ENCODE results near the gene TRIM52.
A peak's percentile ranks its signal among the peaks of the same experiment; 100 is the strongest.

The TRIM52 gene

DNA sequence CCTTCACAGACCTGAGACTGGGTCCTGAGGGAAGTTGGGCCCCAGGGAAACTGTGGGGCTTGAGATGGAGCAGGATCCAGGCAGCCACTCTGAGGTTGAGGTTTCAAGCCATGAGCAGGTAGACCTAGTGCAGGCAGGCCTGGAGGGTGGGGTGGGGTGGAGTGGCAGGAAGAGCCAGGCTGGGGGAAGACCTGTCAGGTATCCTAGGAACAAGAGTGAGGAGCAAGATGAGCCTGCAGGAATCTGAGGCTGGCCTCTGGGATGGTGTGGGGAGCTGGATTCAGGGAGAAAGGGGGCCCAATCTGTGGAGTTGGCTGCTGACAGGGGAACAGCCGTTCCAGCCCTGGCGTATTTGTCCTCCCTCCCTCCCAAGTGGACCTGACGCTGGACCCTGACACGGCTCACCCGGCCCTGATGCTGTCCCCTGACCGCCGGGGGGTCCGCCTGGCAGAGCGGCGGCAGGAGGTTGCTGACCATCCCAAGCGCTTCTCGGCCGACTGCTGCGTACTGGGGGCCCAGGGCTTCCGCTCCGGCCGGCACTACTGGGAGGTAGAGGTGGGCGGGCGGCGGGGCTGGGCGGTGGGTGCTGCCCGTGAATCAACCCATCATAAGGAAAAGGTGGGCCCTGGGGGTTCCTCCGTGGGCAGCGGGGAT, 27.0 kb downstream of the TRIM52 start:
- DNase-seq (ENCODE audit: low read depth in 3 of 3) = no peak

DNA sequence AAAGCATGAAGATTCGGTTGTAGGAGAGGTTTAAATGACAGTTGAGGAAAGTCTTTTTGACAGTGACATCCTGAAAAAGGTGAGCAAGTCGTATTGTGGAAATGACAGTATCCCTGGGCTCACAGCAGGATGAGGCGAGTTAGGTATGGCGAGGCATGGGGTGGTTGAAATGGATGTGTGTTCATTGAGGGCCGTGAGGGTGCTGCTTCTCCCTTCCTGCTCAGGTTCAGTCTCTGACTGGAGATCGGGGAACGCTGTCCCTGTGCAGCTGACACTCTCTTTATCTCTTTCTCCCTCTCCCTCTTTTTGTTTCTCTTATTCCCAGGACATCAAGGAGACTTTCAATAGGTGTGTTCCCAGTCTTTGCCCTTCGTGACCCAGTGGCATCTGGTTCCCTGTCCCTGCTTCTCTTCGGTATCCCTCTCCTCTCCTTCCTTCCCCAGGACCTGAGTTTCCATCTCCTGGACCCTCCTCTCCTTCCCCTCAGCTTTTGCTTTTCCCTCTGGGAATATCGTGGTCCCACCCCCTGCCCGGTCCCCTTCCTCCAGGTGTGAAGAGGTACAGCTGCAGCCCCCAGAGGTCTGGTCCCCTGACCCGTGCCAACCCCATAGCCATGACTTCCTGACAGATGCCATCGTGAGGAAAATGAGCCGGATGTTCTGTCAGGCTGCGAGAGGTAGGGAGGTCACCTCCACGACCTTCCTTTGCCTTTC, 27.7 kb downstream of the TRIM52 start:
- DNase-seq (ENCODE audit: low read depth in 3 of 3) = no peak

DNA sequence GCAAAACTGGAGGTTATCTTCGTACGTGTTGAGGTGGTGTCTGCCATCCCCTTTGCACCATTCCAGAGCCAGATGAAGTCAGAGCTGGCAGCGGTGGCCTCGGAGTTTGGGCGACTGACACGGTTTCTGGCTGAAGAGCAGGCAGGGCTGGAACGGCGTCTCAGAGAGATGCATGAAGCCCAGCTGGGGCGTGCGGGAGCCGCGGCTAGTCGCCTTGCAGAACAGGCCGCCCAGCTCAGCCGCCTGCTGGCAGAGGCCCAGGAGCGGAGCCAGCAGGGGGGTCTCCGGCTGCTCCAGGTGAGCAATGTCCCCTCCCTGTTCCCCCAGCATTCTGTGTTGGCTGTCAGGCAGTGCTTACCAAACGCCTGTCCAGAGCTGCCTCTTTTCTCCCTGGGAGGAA, 28.4 kb downstream of the TRIM52 start:
- DNase-seq (ENCODE audit: low read depth in 3 of 3) = no peak

DNA sequence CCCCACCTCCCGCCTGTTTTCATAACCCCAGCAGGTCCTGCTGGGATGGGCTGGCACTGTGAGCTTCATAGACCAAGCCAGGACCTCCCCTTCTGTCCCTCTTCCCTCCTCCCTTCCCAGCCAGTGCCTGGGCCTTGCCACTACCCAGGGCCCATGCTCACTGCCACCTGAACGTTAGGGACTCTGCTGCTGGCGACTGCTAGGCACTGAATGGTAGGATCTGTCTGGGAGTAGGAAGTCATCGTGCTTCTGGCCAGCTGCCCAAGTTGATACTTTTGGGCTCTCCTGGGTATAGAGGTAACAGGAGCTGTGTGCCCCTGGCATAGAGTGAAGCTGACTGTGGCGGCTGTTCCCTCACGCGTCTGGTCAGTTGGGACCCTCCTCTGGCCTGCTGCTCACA, 29.5 kb downstream of the TRIM52 start:
- DNase-seq (ENCODE audit: low read depth in 3 of 3) = no peak

DNA sequence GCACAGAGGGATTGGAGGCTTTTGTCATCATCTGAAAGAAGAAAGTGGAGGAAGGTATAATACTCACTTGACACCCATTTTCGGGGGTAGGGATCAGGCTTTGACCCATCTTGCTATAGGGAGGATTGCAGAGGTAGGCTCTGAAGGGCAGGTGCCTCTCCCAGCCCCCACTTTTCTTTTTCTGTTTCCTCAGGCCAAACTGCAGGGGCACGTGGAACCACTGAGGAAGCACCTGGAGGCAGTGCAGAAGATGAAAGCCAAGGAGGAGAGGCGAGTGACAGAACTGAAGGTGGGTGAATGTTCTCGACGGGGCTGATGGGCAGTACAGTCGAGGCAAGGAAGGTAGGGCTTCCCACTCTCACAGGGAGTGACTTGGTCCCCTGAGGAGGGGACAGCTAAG, 30.4 kb downstream of the TRIM52 start:
- no peak for DNase-seq (ENCODE audit: low read depth in 3 of 3)

DNA sequence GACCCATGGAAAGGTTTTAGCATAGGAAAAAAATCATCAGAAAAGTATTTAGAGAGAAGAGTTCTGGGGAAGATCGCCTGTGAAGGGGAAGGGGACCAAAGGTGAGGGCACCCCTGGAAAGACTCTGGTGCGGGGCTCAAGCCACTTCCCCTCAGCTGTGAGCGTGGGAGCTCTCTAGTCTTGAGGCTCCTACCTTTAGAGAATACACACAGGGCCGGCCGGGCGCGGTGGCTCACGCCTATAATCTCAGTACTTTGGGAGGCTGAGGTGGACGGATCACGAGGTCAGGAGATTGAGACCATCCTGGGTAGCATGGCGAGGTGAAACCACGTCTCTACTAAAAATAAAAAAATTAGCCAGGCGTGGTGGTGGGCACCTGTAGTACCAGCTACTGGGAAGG, 30.9 kb downstream of the TRIM52 start:
- no peak for DNase-seq (ENCODE audit: low read depth in 3 of 3)

DNA sequence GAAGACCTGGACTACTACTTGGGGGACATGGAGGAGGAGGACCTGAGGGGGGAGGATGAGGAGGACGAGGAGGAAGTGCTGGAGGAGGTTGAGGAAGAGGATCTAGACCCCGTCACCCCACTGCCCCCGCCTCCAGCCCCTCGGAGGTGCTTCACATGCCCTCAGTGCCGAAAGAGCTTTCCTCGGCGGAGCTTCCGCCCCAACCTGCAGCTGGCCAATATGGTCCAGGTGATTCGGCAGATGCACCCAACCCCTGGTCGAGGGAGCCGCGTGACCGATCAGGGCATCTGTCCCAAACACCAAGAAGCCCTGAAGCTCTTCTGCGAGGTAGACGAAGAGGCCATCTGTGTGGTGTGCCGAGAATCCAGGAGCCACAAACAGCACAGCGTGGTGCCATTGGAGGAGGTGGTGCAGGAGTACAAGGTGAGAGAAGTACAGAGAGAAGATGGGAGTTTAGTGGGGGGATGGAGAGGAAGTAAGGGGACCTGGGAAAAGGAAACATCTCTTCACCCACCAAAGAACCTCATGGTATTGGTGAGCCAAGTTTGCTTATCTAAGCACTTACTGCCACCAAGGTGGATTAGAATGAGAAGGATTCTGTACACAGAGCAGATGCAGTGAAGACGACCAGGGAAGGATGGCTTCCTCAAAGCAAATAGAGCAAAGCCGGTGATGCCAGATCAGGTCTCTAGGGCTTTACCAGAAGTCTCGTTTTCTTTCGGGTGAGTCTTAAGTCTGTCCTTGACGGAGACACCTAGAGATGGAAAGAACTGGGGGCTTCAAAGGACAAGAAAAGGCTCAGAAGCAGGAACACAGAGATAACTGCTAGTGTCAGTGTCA, 36.3 kb downstream of the TRIM52 start:
- no peak for DNase-seq (ENCODE audit: low read depth in 3 of 3)

DNA sequence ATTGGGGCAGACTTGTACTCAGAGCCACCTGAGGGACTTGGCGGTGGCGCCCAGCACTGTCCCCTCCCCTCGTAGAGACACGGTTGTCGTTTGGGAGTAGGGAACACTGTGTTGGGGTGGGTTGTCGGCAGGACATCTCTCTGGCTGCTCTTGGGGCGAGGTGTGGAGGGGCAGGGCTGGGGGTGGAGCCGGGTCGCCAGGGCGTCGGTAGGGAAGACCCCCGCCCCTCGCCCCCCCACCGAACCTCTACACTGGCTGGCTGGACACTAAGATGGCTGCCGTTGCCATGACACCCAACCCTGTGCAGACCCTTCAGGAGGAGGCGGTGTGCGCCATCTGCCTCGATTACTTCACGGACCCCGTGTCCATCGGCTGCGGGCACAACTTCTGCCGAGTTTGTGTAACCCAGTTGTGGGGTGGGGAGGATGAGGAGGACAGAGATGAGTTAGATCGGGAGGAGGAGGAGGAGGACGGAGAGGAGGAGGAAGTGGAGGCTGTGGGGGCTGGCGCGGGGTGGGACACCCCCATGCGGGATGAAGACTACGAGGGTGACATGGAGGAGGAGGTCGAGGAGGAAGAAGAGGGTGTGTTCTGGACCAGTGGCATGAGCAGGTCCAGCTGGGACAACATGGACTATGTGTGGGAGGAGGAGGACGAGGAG, 37.1 kb downstream of the TRIM52 start:
- peak in 2 of 3 experiments; percentile 30 to 49 for DNase-seq (ENCODE audit: low read depth in 3 of 3)

DNA sequence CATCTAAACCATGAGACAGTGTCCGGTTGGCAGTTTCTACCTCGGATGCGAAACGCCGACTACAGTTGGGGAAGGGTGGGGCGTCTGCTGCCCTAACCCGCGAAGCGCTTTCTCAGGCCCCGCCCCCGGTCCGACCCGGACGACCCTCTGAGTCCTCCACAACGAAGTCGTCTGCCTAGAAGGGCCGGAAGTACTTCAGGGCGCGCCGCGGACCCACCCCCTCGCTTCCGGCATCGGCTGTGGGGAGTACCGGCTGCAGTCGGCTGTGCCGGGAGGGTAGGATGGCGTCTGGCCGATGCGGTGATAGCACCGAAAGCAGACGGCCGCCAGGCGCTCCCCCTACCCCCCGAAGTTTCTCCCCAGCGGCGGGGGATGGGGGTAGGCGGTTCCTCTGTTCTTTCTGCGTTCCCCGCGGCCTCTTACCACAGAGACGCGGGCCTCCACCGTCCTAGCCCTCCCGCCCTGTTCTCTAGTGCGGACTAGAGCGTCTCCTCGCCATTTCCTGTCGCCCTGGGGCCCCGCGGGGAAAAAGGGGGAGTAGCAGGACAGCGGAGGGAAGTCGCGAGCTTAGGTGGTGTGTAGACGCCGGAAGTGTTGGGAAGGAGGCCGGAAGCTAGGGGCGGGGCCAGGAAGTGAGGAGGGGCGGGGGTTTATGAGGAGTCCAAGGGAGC, 37.8 kb downstream of the TRIM52 start, which contains the start of gene TRIM41:
Gene TRIM41, plus strand, starts transcription at position 224 of the 671 bp plus-strand sequence. CDS start 719 bp downstream, outside the sequence.
- DNase-seq (ENCODE audit: low read depth in 3 of 3) = peak; percentile 93 to 99 (median 95)

DNA sequence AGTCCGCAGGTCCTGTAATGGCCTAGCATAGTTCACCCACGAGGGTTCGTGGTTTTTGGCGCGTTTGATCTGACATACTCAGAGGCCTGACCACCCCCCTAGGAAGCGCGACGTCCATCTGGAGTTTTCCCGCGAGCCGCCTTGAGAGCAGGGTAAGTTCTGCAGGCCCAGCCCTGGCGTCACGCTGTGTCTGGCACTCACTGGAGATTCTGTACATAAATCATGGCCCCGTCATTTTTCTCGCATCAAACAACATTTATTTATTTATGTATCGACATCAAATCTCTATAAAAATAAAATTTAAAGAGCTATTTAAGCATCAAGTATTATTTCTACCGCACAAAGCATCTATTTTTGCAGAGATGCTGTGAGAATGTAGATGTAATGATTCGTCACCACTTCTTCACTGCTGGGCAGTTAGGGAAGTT, 38.3 kb downstream of the TRIM52 start:
- DNase-seq (ENCODE audit: low read depth in 3 of 3) = peak in 1 of 3 experiments; percentile 27

DNA sequence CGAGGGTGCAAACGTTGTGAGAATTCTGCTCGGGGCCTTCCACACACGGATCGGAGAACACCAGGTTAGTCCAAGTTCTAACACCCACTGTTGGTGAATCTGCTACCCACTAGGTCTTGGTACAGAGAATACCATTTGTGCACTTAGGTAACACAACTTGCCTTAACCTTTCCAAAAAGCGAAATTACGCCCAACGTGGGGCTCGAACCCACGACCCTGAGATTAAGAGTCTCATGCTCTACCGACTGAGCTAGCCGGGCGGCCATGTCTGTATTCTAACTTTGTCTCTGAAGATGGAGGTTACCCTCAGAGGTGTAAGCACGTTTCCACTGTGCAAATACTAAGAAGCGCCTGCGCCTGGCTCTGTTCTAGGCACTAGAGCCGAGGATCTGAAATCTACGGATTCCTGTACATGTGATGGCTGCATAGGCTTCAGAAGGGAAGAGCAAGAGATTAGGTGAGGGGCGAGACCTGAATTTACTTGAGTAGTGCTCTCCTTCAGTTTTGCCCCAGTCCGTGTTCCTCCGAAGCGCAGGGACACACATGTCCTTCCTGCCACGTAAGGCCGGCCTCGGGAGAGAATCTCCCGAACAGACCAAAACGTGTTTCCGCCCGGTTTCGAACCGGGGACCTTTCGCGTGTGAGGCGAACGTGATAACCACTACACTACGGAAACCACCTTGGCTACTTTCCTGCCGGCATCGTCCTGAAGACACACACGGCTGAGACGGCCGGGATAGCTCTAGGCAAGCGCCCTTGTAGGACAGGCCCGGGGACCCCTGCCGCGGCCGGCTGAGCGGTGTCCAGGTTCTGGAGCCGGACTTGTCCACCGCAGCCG, 38.9 kb downstream of the TRIM52 start:
- DNase-seq (ENCODE audit: low read depth in 3 of 3) = peak; percentile 95 to 97 (median 97)

DNA sequence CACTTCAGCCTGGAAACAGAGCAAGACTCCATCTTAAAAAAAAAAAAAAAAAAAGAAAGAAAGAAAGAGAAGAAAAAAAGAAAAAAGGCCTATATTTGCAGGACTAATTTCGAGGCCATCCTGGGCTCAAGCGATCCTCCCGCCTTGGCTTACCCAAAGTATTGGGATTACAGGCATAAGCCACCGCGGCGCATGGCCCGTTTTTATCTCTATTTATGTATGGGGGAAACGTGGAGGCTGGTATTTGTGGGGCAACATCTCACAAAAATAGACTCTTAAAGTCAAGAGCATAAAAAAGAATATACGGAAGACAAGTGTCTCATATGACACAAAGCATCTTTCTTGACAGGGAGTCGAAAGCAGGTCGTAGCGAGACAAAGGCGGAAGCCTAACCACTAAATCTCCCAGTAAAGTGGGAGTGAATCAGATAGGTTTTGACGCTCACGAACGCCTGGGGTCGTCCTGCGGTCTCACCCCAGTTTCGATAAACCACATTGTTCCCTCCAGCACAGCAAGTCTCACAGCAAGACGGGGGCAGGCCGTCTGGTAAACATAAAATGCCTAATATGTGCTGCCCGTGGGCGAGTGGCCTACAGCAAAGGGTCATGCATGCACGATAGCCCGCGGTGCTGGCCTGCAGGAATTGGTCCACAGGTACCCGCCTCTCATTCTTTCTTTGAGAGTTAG, 39.7 kb downstream of the TRIM52 start:
- DNase-seq (ENCODE audit: low read depth in 3 of 3) = peak in 1 of 3 experiments; percentile 22

DNA sequence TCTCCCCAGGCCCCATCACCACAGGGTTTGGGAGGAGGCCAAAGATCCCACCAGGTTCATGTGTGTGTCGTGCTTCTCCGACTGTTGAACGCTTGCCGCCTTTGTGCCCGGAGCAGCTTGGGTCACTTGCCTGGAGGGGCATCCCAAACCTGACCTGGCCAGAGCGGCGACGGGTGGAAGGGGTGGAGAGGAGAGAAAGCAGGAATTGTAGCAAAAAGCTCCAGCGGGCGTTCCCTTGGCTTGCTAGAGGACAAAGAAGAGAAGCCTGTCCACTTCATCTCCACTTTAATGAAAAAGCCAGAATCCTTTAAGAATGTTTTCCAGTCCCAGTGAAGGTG, 40.8 kb downstream of the TRIM52 start:
- no peak for DNase-seq (ENCODE audit: low read depth in 3 of 3)

DNA sequence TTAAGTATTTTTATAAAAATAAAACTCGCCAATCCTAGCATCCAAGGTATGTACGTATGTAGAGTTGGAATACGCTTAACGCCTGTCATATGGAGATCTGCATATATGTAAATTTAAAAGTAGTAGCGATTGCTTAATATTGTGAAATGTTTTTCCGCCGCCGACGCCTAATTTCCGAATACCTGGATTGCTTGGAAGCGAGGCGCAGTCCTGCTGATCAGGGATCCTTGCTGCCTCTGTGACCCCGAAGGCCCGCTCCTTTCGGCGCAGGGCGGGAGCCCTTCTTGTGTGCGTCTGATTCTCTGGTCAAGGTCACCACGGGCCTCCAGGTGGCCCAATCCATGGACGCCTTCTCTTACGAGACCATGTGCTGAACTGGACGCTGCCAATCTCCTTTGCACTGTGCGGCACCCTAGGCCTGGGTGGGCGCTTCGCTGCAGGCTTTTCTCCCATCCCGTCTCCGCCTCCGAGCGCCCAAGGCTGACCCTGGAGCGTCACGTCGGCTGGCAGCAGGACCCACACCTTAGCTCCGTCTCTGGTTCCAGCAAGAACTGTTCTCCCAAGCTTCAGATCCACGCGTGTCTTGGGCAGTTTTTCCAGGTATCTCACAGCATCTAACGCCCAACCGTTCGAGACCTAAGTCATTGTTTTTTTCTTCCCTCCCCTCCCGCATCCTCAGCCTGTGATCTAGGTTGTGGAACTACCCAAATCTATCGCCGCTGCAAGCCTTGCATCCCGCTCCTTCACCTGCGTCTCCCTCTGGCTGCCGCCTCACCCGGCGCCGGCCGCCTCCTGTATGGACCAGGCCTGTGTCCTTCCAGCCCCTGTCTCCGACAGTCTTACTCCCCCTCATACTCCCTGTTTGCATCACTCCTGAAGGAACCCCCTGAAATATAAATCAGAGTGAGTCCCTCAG, 41.4 kb downstream of the TRIM52 start:
- DNase-seq (ENCODE audit: low read depth in 3 of 3) = no peak

DNA sequence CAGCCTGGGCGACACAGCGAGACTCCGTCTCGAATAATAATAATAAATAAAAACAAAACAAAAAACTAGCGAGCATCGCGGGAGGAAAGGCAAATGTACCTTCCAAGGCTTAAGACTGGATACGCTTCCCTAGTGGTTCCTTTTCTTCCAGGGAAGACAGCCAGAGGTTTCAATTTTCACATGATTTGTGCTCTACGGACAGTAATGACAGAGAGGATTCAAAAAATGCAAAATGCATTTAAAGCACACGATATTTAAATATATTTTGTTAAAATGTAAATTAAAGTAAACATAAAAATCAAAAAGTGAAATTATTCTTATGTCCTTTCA, 42.2 kb downstream of the TRIM52 start:
- DNase-seq (ENCODE audit: low read depth in 3 of 3) = no peak

DNA sequence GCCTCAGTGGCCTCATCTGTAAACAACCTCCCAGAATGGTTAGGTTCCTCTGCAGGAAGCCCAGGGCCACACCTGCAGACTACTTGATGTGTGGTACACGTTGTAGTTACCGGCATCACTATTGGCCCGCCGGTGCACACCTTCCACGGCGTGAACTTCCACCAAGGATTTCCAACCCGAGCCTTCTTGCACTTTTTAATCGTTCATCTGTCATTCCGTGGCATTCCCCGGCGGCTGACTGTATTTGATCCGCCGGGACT, 43.2 kb downstream of the TRIM52 start:
- no peak for DNase-seq (ENCODE audit: low read depth in 3 of 3)

DNA sequence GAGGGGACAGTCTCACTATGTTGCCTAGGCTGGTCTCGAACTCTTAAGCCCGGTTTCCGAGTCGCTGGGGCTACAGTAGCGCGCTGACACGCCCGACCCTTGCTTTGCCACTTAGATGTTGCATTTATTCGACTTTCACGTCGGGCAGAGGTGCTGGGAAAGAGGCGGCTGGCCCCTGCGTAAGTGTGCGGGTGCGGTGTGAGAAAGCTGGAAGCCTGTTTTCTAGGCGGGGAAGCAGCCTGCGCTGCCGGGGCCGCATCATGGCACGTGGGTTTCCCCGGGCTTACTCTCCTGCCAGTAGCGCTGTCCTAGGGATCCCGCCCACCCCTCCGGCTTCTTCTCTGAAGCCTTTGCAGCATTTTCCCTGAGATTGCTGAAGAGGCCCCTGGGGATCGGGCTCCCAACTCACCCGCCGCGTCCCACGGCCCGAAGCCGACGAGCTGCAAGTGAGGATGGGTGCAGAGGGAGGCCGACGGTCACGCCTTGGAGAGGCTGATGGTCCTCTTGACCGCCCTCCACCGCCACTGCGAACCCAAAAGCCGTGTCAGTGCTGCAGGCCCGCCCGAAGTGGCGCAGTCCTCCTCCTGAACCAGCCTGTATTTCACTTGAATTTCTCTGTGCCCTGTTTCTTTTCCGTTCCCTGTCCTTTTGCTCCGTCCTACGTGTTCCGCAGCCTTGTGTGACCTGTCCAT, 43.7 kb downstream of the TRIM52 start:
- DNase-seq (ENCODE audit: low read depth in 3 of 3) = peak in 2 of 3 experiments; percentile 49 to 68
